HFF-Myc (cell line): ENCODE data around the gene ZNF215.

Experiments used
- DNase-seq: peaks from one replicate; pipeline ENCODE4 v3.0.0-alpha.2; 2011; ENCODE audit warnings: low read depth; ENCODE audit errors: extremely low read depth
- H3K4me3 ChIP-seq: replicated peaks from 2 replicates; pipeline ENCODE4 v1.5.1; 2011; ENCODE audit warnings: low read depth, mild to moderate bottlenecking, control low read depth, low read length
- CTCF ChIP-seq: IDR thresholded peaks from 2 replicates; pipeline ENCODE4 v1.5.1; 2012; ENCODE audit warnings: mild to moderate bottlenecking, low read depth, low read length, control low read depth; ENCODE audit errors: missing control alignments

Gene ZNF215

GRCh38 chr11:6995703-6996102 lies 69.5 kb downstream of the ZNF215 start:
- DNase-seq = no peak
- TF ChIP-seq CTCF = no peak
- no peak overlapping the region for H3K4me3 ChIP-seq

GRCh38 chr11:7004482-7004881 lies 78.3 kb downstream of the ZNF215 start:
- no peak overlapping the region for H3K4me3 ChIP-seq
- no peak for TF ChIP-seq CTCF
- peak; percentile 72 for DNase-seq
